ENCODE results near the gene LDLRAD3.

- TF ChIP-seq CTCF (IDR thresholded peaks at IDR 0.05) (no peak), POLR2A (IDR thresholded peaks at IDR 0.05) (no peak), EP300 (IDR thresholded peaks at IDR 0.05) (no peak)
These were observed 90.9 kb downstream of the LDLRAD3 start for GRCh38 chr11:36034551-36035331.

Measured in ovary (tissue), 3 donors.